Colonic mucosa (tissue), 4 donors: ENCODE results near the gene FBXO33. TPM values are rescaled to one million over a fixed set of nuclear protein-coding genes. Genes with fewer than 3 reads are reported as not detected.

ENCODE experiments used
- DNase-seq: peaks from one replicate; pipeline ENCODE4 v3.0.0-alpha.2; 2020
- H3K27ac ChIP-seq: fragments of 200-600 bp; one replicate; pipeline ENCODE4 v1.8.0; 2021
- H3K27me3 ChIP-seq: fragments of 200-600 bp; one replicate; pipeline ENCODE4 v1.8.0; 2021
- H3K36me3 ChIP-seq: fragments of 200-600 bp; one replicate; pipeline ENCODE4 v1.8.0; 2021
- H3K4me1 ChIP-seq: fragments of 200-600 bp; one replicate; pipeline ENCODE4 v1.8.0; 2021; ENCODE audit warnings: mild to moderate bottlenecking
- H3K4me3 ChIP-seq: fragments of 200-600 bp; one replicate; pipeline ENCODE4 v1.8.0; 2021
- H3K9ac ChIP-seq, 2 donors: one replicate each; pipeline ENCODE4 v1.7.0; 2013; ENCODE audit warnings: control low read depth in 2 of 2, low read depth in 2 of 2, low read length in 2 of 2
- H3K9me3 ChIP-seq: fragments of 200-600 bp; one replicate; pipeline ENCODE4 v1.8.0; 2021
- CTCF ChIP-seq: fragments of 200-600 bp; IDR thresholded peaks from one replicate; pipeline ENCODE4 v1.8.0; 2022; ENCODE audit warnings: antibody characterized with exemption, mild to moderate bottlenecking
- intact Hi-C: fragments of 100-400 bp; cut with DNase I; formaldehyde crosslinking; loops from one replicate; pipeline ENCODE4 v1.14.1; 2022
- total RNA-seq, 2 donors: library from RNA; stranded (reverse); fragmentation: NEBNext Ultra II Directional in 1 of 2; extraction: Animal tissue kit (Norgen Biotek cat#: 25700) in 1 of 2; gene quantifications; one replicate each; pipeline ENCODE4 v1.2.1, GENCODE V29; 2021
- donor health status: healthy.
- donor health status: DM: no; HTN: no; CAD: no.
- donor health status: DM: no; HTN: no; CAD: no.

The FBXO33 gene
- total RNA-seq, 2 donors from 2014 or later, result 10.6 to 11.1 TPM

GRCh38 chr14:39447175-39447661 lies 15.0 kb upstream of the FBXO33 start:
- Histone ChIP-seq H3K4me1 (no peaks in the 10 kb centered on the region), H3K27ac (no peak overlapping the region), H3K36me3 (no peaks in the 10 kb centered on the region), H3K9me3 (no peaks in the 10 kb centered on the region), H3K9ac (no peak overlapping the region), H3K4me3 (no peak overlapping the region), H3K27me3 (no peaks in the 10 kb centered on the region)
- no peak for TF ChIP-seq CTCF
- no peak for DNase-seq
- intact Hi-C loops, result no loop called here

- no peaks in the 10 kb centered on the region for H3K27me3 ChIP-seq
- no peak for DNase-seq
- H3K4me1 ChIP-seq, result no peaks in the 10 kb centered on the region
- H3K36me3 ChIP-seq, result no peaks in the 10 kb centered on the region
- H3K27ac ChIP-seq, result no peak overlapping the region
- no peak for TF ChIP-seq CTCF
- no peaks in the 10 kb centered on the region for H3K9me3 ChIP-seq
- H3K9ac ChIP-seq, result no peak overlapping the region
- no peak overlapping the region for H3K4me3 ChIP-seq
- intact Hi-C loops, result no loop called here
Measured at GRCh38 chr14:39446131-39446744, 14.0 kb upstream of the FBXO33 start.

- TF ChIP-seq CTCF, result no peak
- H3K4me1 ChIP-seq, result no peaks in the 10 kb centered on the region
- H3K9me3 ChIP-seq, result no peaks in the 10 kb centered on the region
- no peak for DNase-seq
- H3K9ac ChIP-seq, result no peak overlapping the region
- no peaks in the 10 kb centered on the region for H3K36me3 ChIP-seq
- no peak overlapping the region for H3K4me3 ChIP-seq
- intact Hi-C loops, result no loop called here
- H3K27me3 ChIP-seq, result no peaks in the 10 kb centered on the region
- no peak overlapping the region for H3K27ac ChIP-seq
Measured at GRCh38 chr14:39442293-39442692, 10.1 kb upstream of the FBXO33 start.

- no peak overlapping the region for H3K9ac ChIP-seq
- H3K4me1 ChIP-seq, result no peaks in the 10 kb centered on the region
- DNase-seq, result no peak
- TF ChIP-seq CTCF, result no peak
- no peaks in the 10 kb centered on the region for H3K9me3 ChIP-seq
- no peaks in the 10 kb centered on the region for H3K27me3 ChIP-seq
- H3K4me3 ChIP-seq, result no peak overlapping the region
- intact Hi-C loops, result no loop called here
- no peak overlapping the region for H3K27ac ChIP-seq
- no peaks in the 10 kb centered on the region for H3K36me3 ChIP-seq
Measured at GRCh38 chr14:39441805-39442204, 9.6 kb upstream of the FBXO33 start.

GRCh38 chr14:39440975-39441374 lies 8.7 kb upstream of the FBXO33 start:
- Histone ChIP-seq H3K36me3 (no peaks in the 10 kb centered on the region), H3K27ac (no peak overlapping the region), H3K9me3 (no peaks in the 10 kb centered on the region), H3K9ac (no peak overlapping the region), H3K27me3 (no peaks in the 10 kb centered on the region), H3K4me1 (no peaks in the 10 kb centered on the region), H3K4me3 (no peak overlapping the region)
- no peak for TF ChIP-seq CTCF
- no peak for DNase-seq
- intact Hi-C loops, result no loop called here
